Germinal center (tissue), 1 donor: ENCODE results near the gene SLC9B1.

ENCODE experiments used
- DNase-seq: peaks from one replicate; pipeline ENCODE4 v3.0.0; 2012; ENCODE audit warnings: mixed read lengths, low spot score

The SLC9B1 gene

GRCh38 chr4:103019308-103020124 lies at the start of gene SLC9B1:
Gene SLC9B1, minus strand, starts transcription at chr4:103019705. Its CDS starts 27,994 bp downstream, at chr4:102991711.
- DNase-seq: peak; percentile 86

GRCh38 chr4:103067841-103068547 lies 48.5 kb upstream of the SLC9B1 start:
- no peak for DNase-seq

- DNase-seq: no peak
These were observed 41.1 kb upstream of the SLC9B1 start for GRCh38 chr4:103060453-103061148.

- no peak for DNase-seq
These were observed 34.5 kb upstream of the SLC9B1 start for GRCh38 chr4:103054030-103054429.

GRCh38 chr4:103052779-103053178 lies 33.3 kb upstream of the SLC9B1 start:
- no peak for DNase-seq

- no peak for DNase-seq
These were observed 32.6 kb upstream of the SLC9B1 start for GRCh38 chr4:103052145-103052544.

GRCh38 chr4:103050736-103051436 lies 31.4 kb upstream of the SLC9B1 start:
- no peak for DNase-seq

- peak; percentile 65 for DNase-seq
These were observed 27.1 kb upstream of the SLC9B1 start for GRCh38 chr4:103046416-103047290.

GRCh38 chr4:103044183-103044582 lies 24.7 kb upstream of the SLC9B1 start:
- DNase-seq: no peak

GRCh38 chr4:103036169-103036568 lies 16.7 kb upstream of the SLC9B1 start:
- DNase-seq: no peak

- DNase-seq: peak; percentile 19
These were observed 13.1 kb upstream of the SLC9B1 start for GRCh38 chr4:103032574-103032973.

- DNase-seq: no peak
These were observed 11.3 kb upstream of the SLC9B1 start for GRCh38 chr4:103030791-103031190.

GRCh38 chr4:103029300-103029699 lies 9.8 kb upstream of the SLC9B1 start:
- no peak for DNase-seq

GRCh38 chr4:103026868-103027267 lies 7.4 kb upstream of the SLC9B1 start:
- DNase-seq: no peak

- DNase-seq: no peak
These were observed 5.5 kb upstream of the SLC9B1 start for GRCh38 chr4:103024996-103025395.

GRCh38 chr4:103021120-103021519 lies 1.6 kb upstream of the SLC9B1 start:
- no peak for DNase-seq

- DNase-seq: peak; percentile 48
These were observed 856 bp downstream of the SLC9B1 start for GRCh38 chr4:103018391-103019307.

GRCh38 chr4:103012551-103012950 lies 7.0 kb downstream of the SLC9B1 start:
- no peak for DNase-seq

- no peak for DNase-seq
These were observed 7.4 kb downstream of the SLC9B1 start for GRCh38 chr4:103012060-103012459.
